ENCODE results near the gene ZKSCAN1.
"Not testable (repeated sequence)": the region's sequence is repeated elsewhere in the genome, so short reads cannot be mapped to it uniquely, and the experiment has no call there.

The ZKSCAN1 gene

DNA sequence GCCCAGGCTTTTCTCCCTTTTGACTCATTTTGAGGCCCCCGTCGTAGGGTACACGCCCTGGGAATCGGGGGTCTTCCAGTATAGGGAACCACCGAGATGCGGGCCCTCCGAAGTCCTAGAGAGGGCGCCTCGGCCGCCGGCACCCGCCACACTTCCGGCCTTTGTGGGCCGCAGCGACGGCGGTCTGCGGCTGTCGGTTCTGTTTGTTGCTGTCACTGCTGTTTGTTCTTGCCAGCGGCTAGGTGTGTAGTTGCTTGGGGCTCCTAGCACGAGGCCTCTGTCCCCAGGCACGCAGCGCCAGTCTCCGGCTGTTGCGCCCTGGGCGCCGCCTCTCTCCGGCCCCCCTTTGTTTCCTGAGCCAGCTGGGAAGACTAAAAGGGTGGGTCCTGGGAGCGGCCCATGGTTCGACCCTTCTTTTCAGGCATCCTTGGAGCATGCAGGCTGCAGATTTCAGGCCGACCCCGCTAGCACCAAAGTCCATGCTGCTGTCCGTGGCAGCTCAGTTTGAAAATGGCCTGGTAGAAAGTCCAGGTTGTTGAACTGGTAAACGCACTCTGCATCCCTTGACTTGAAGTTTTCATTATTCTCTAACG is 17.8 kb upstream of the ZKSCAN1 start:
- peak overlapping the region; percentile 67 for H3K27ac ChIP-seq (ENCODE audit: low read depth, low read length)
- no peaks in the 10 kb centered on the region for H3K36me3 ChIP-seq (ENCODE audit: control insufficient read depth in 5 of 5, insufficient read depth in 5 of 5, low read length in 5 of 5)
- peak overlapping the region; percentile 68 to 79 (median 72) for H3K4me3 ChIP-seq (ENCODE audit: low read depth in 1 of 5, low read length in 5 of 5)
- H3K9me3 ChIP-seq (ENCODE audit: control insufficient read depth in 5 of 5, low read length in 5 of 5) = no peaks in the 10 kb centered on the region
- peak overlapping the region; percentile 77 to 91 (median 90) for H3K9ac ChIP-seq (ENCODE audit: low read length in 5 of 5)
- no peaks in the 10 kb centered on the region for H3K27me3 ChIP-seq (ENCODE audit: control insufficient read depth in 5 of 5, insufficient read depth in 4 of 5, low read length in 5 of 5)
- peaks cover 0 to 28% (median 16%) of the 10 kb centered on the region in 5 donors for H3K4me1 ChIP-seq (ENCODE audit: control insufficient read depth in 5 of 5, insufficient read depth in 5 of 5, low read length in 5 of 5)

DNA sequence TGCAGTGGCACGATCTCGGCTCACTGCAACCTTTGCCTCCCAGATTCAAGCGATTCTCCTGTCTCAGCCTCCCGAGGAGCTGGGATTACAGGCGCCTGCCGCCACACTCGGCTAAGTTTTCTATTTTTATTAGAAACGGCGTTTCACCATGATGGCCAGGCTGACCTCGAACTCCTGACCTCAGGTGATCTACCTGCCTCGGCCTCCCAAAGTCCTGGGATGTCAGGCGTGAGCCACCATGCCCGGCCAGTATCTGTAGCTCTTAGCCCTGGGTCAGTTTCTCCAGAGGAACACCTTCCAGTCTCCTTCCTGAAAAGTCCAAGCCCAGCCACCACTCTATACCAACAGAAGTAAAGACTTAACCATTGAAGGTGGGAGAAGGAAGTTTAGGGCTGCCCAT is 15.2 kb upstream of the ZKSCAN1 start:
- Histone ChIP-seq H3K9ac (ENCODE audit: low read length in 5 of 5) (no peak overlapping the region), H3K4me1 (ENCODE audit: control insufficient read depth in 5 of 5, insufficient read depth in 5 of 5, low read length in 5 of 5) (peaks cover 0 to 15% (median 10%) of the 10 kb centered on the region in 5 donors), H3K27ac (ENCODE audit: low read depth, low read length) (no peak overlapping the region), H3K4me3 (ENCODE audit: low read depth in 1 of 5, low read length in 5 of 5) (no peak overlapping the region), H3K27me3 (ENCODE audit: control insufficient read depth in 5 of 5, insufficient read depth in 4 of 5, low read length in 5 of 5) (no peaks in the 10 kb centered on the region), H3K36me3 (ENCODE audit: control insufficient read depth in 5 of 5, insufficient read depth in 5 of 5, low read length in 5 of 5) (no peaks in the 10 kb centered on the region), H3K9me3 (ENCODE audit: control insufficient read depth in 5 of 5, low read length in 5 of 5) (no peaks in the 10 kb centered on the region)

DNA sequence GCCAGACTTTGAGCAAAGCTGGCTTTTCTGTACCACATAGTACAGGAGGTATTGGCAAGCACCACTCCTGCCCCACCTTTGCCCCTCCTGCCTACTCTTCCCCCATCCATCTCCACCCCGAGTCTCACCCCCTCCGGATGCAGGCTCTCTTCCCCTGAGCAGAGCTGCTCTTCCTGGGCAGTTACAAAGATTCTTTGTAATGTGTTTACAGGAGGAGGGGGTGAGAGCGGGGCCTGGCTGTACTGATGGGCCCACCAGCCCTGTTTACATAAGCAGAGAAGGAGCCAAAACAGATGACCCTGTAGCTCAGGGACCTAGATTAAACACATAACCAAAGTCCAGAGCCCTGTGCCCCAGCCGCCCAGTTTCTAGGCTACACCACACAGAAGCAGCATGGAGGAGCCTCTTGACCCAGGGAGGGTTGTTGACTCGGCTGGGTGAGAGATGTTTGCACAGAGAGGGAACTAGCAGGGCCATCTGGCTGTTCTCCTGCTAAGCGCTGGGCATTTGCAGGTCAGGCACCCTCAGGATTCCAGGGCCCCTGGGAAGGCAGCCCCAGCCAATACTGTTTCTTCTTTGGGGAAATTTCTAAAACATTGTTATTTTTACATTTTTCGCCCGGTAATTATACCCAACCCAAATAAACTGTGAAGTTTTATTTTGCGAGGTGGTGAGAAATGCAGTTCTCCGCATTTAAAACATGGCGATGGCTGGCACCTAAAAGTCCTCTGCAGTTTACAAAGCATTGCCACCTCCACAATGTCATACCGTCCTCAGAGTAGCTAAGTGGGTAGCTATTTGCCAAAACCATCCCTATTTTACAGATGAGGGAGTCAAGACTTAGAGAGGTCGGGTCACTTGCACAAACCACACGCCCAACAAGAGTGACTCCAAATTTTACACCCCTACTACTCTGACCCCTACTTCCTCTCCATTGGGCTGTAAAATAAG is 11.4 kb upstream of the ZKSCAN1 start:
- Histone ChIP-seq H3K9me3 (ENCODE audit: control insufficient read depth in 5 of 5, low read length in 5 of 5) (no peaks in the 10 kb centered on the region), H3K36me3 (ENCODE audit: control insufficient read depth in 5 of 5, insufficient read depth in 5 of 5, low read length in 5 of 5) (no peaks in the 10 kb centered on the region), H3K27me3 (ENCODE audit: control insufficient read depth in 5 of 5, insufficient read depth in 4 of 5, low read length in 5 of 5) (no peaks in the 10 kb centered on the region), H3K27ac (ENCODE audit: low read depth, low read length) (no peak overlapping the region), H3K4me1 (ENCODE audit: control insufficient read depth in 5 of 5, insufficient read depth in 5 of 5, low read length in 5 of 5) (no peaks in the 10 kb centered on the region), H3K9ac (ENCODE audit: low read length in 5 of 5) (no peak overlapping the region), H3K4me3 (ENCODE audit: low read depth in 1 of 5, low read length in 5 of 5) (no peak overlapping the region)

DNA sequence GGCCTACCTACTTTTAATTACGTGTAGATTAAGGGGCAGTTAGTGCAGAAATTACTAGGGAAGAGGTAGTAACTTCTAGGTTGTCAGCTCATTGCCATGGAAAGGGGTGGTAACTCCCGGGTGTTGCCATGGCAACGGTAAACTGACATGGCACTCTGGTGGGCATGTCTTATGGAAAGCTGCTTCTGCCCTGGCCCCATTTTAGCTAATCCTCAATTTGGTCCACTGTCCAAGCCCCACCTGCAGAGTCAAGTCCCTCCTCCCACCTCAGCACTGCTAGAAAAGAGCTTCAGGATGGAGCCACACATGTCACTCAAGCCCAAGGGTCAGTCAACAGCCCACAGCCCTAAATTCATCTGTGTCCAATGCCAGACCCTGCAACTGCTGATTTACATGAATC is 7.5 kb upstream of the ZKSCAN1 start:
- H3K27me3 ChIP-seq (ENCODE audit: control insufficient read depth in 5 of 5, insufficient read depth in 4 of 5, low read length in 5 of 5) = no peaks in the 10 kb centered on the region
- H3K9ac ChIP-seq (ENCODE audit: low read length in 5 of 5) = no peak overlapping the region
- no peak overlapping the region for H3K27ac ChIP-seq (ENCODE audit: low read depth, low read length)
- H3K9me3 ChIP-seq (ENCODE audit: control insufficient read depth in 5 of 5, low read length in 5 of 5) = no peaks in the 10 kb centered on the region
- H3K4me3 ChIP-seq (ENCODE audit: low read depth in 1 of 5, low read length in 5 of 5) = no peak overlapping the region
- no peaks in the 10 kb centered on the region for H3K4me1 ChIP-seq (ENCODE audit: control insufficient read depth in 5 of 5, insufficient read depth in 5 of 5, low read length in 5 of 5)
- H3K36me3 ChIP-seq (ENCODE audit: control insufficient read depth in 5 of 5, insufficient read depth in 5 of 5, low read length in 5 of 5) = no peaks in the 10 kb centered on the region

DNA sequence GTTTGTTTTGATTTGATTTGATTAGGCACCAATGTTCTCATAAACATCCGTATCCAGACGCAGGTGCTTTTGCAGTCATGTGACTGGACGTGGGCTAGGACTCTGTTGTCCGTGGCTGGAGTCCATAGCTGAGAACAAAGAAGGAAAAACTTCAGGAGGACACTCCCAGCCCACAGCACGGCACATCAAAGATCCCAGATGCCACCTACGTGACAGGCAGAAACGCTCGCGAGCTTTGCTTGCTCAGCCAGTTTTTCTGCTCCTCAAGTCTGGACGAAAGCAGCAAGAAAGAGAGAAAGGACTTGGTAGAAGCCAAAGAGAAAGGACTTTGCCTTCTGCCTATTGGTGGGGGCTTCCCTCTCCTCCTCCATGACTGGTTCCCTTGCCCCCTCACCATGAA is 6.9 kb upstream of the ZKSCAN1 start:
- Histone ChIP-seq H3K4me1 (ENCODE audit: control insufficient read depth in 5 of 5, insufficient read depth in 5 of 5, low read length in 5 of 5) (no peaks in the 10 kb centered on the region), H3K36me3 (ENCODE audit: control insufficient read depth in 5 of 5, insufficient read depth in 5 of 5, low read length in 5 of 5) (no peaks in the 10 kb centered on the region), H3K9ac (ENCODE audit: low read length in 5 of 5) (no peak overlapping the region), H3K4me3 (ENCODE audit: low read depth in 1 of 5, low read length in 5 of 5) (no peak overlapping the region), H3K27ac (ENCODE audit: low read depth, low read length) (no peak overlapping the region), H3K27me3 (ENCODE audit: control insufficient read depth in 5 of 5, insufficient read depth in 4 of 5, low read length in 5 of 5) (no peaks in the 10 kb centered on the region), H3K9me3 (ENCODE audit: control insufficient read depth in 5 of 5, low read length in 5 of 5) (no peaks in the 10 kb centered on the region)

DNA sequence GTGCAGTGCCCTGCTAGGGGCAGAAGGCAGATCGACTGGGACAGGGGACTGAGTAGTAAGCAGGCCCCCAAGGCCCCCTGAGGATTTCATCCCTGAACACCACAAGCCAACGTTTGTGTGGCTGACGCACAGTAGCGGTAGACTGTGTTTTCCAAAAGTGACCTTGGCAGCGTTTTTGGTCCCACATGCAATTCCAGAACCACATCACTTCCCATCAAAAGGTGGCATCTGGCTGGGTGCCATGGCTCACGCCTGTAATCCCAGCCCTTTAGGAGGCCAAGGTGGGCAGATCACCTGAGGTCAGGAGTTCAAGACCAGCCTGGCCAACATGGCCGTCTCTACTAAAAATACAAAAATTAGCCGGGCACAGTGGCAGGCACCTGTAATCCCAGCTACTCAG is 5.4 kb upstream of the ZKSCAN1 start:
- H3K9ac ChIP-seq (ENCODE audit: low read length in 5 of 5); H3K36me3 ChIP-seq (ENCODE audit: control insufficient read depth in 5 of 5, insufficient read depth in 5 of 5, low read length in 5 of 5); H3K9me3 ChIP-seq (ENCODE audit: control insufficient read depth in 5 of 5, low read length in 5 of 5); H3K4me1 ChIP-seq (ENCODE audit: control insufficient read depth in 5 of 5, insufficient read depth in 5 of 5, low read length in 5 of 5); H3K4me3 ChIP-seq (ENCODE audit: low read depth in 1 of 5, low read length in 5 of 5); H3K27me3 ChIP-seq (ENCODE audit: control insufficient read depth in 5 of 5, insufficient read depth in 4 of 5, low read length in 5 of 5); H3K27ac ChIP-seq (ENCODE audit: low read depth, low read length): not testable (repeated sequence)

DNA sequence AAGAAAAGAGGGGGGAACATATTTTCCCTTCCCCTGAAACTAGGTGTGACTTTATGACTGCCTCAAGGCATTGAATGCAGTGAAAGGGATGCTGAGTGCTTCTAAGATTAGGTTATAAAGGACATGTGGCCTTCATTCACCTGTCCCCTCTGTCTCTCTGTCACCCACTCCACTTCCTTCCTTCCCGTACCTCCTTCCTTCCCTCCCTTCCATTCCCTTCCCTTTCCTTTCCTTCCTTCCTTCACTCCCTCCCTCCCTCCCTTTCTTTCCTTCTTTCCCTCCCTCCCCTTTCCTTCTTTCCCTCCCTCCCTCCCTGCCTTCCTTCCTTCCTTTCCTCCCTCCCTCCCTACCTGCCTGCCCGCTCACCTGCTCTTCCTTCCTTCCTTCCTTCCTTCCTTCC is 4.5 kb upstream of the ZKSCAN1 start:
- no peak overlapping the region for H3K9ac ChIP-seq (ENCODE audit: low read length in 5 of 5)
- H3K27ac ChIP-seq (ENCODE audit: low read depth, low read length) = no peak overlapping the region
- no peaks in the 10 kb centered on the region for H3K27me3 ChIP-seq (ENCODE audit: control insufficient read depth in 5 of 5, insufficient read depth in 4 of 5, low read length in 5 of 5)
- peaks cover 0 to 5% (median 4%) of the 10 kb centered on the region in 5 donors for H3K4me1 ChIP-seq (ENCODE audit: control insufficient read depth in 5 of 5, insufficient read depth in 5 of 5, low read length in 5 of 5)
- H3K9me3 ChIP-seq (ENCODE audit: control insufficient read depth in 5 of 5, low read length in 5 of 5) = no peaks in the 10 kb centered on the region
- H3K36me3 ChIP-seq (ENCODE audit: control insufficient read depth in 5 of 5, insufficient read depth in 5 of 5, low read length in 5 of 5) = no peaks in the 10 kb centered on the region
- no peak overlapping the region for H3K4me3 ChIP-seq (ENCODE audit: low read depth in 1 of 5, low read length in 5 of 5)

DNA sequence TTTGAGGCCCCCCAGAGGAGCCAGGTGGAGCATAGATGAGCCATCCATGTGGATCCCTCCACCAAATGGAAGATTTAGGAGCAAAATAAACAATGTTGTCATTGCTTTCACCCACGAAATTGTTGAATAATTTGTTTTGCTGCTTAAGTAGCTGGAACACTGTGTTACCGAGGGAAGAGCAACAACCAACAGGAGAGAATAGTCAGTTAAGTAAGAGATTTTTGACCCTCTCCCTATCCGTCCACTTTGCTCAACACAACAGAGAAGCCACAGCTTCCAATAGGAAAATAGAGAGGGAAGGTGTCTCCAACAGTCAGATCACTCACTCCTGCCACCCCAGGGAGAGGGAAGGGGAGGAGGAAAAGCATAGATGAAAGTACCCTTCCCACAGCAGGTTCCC is 3.9 kb upstream of the ZKSCAN1 start:
- peaks cover 0 to 11% (median 10%) of the 10 kb centered on the region in 5 donors for H3K4me1 ChIP-seq (ENCODE audit: control insufficient read depth in 5 of 5, insufficient read depth in 5 of 5, low read length in 5 of 5)
- H3K4me3 ChIP-seq (ENCODE audit: low read depth in 1 of 5, low read length in 5 of 5) = no peak overlapping the region
- H3K9me3 ChIP-seq (ENCODE audit: control insufficient read depth in 5 of 5, low read length in 5 of 5) = no peaks in the 10 kb centered on the region
- H3K27me3 ChIP-seq (ENCODE audit: control insufficient read depth in 5 of 5, insufficient read depth in 4 of 5, low read length in 5 of 5) = no peaks in the 10 kb centered on the region
- no peak overlapping the region for H3K27ac ChIP-seq (ENCODE audit: low read depth, low read length)
- H3K9ac ChIP-seq (ENCODE audit: low read length in 5 of 5) = no peak overlapping the region
- no peaks in the 10 kb centered on the region for H3K36me3 ChIP-seq (ENCODE audit: control insufficient read depth in 5 of 5, insufficient read depth in 5 of 5, low read length in 5 of 5)

DNA sequence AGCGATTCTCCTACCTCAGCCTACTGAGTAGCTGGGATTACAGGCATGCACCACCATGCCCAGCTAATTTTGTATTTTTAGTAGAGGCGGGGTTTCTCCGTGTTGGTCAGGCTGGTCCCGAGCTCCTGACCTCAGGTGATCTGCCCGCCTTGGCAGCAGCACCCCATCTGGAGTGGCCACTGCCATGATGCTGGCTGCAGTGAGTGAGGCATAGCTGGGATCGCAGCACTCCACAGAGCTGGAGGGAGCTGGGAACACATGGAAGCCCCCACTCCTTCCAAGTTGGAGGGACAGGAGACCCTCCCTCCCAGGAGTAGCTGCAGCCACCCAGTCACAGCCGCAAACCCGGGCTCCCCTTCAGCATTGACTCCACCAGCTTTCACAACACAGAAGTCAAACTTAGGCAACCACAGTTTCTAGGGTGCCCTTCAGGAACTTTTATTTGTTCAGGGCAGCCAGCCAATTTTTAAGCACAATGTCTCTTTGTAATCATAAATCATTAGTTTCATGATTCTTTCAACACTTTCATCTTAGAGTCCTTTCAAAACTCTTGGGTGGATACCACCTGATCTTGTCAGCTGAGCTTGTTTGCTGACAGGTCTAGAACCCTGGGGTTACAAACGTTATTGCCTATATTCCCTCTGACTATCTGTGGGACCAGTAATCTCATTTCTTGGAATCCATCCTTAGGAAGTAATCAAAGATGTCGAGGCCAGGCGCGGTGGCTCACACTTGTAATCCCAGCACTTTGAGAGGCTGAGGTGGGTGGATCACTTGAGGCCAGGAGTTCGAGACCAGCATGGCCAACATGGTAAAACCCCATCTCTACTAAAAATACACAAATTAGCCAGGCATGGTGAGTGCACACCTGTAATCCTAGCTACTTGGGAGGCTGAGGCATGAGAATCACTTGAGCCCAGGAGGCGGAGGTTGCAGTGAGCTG is 2.7 kb upstream of the ZKSCAN1 start:
- H3K27ac ChIP-seq (ENCODE audit: low read depth, low read length); H3K9me3 ChIP-seq (ENCODE audit: control insufficient read depth in 5 of 5, low read length in 5 of 5); H3K27me3 ChIP-seq (ENCODE audit: control insufficient read depth in 5 of 5, insufficient read depth in 4 of 5, low read length in 5 of 5); H3K4me3 ChIP-seq (ENCODE audit: low read depth in 1 of 5, low read length in 5 of 5); H3K36me3 ChIP-seq (ENCODE audit: control insufficient read depth in 5 of 5, insufficient read depth in 5 of 5, low read length in 5 of 5); H3K9ac ChIP-seq (ENCODE audit: low read length in 5 of 5): not testable (repeated sequence)
- H3K4me1 ChIP-seq (ENCODE audit: control insufficient read depth in 5 of 5, insufficient read depth in 5 of 5, low read length in 5 of 5) = peaks cover 0 to 22% (median 20%) of the 10 kb centered on the region in 5 donors

DNA sequence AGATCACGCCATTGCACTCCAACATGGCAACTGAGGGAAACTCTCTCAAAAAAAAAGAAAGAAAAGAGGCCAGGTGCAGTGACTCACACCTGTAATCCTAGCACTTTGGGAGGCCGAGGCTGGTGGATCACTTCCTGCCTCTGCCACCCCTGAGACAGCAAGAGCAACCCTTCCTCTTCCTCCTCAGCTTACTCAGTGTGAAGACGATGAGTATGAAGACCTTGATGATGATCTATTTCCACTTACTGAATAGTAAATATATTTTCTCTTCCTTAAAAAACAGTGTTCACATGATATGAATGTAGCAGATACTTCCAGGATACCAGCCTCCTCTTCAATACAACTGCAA is 2.1 kb upstream of the ZKSCAN1 start:
- no peaks in the 10 kb centered on the region for H3K27me3 ChIP-seq (ENCODE audit: control insufficient read depth in 5 of 5, insufficient read depth in 4 of 5, low read length in 5 of 5)
- no peak overlapping the region for H3K9ac ChIP-seq (ENCODE audit: low read length in 5 of 5)
- H3K27ac ChIP-seq (ENCODE audit: low read depth, low read length) = no peak overlapping the region
- H3K36me3 ChIP-seq (ENCODE audit: control insufficient read depth in 5 of 5, insufficient read depth in 5 of 5, low read length in 5 of 5) = no peaks in the 10 kb centered on the region
- H3K4me3 ChIP-seq (ENCODE audit: low read depth in 1 of 5, low read length in 5 of 5) = no peak overlapping the region
- no peaks in the 10 kb centered on the region for H3K9me3 ChIP-seq (ENCODE audit: control insufficient read depth in 5 of 5, low read length in 5 of 5)
- H3K4me1 ChIP-seq (ENCODE audit: control insufficient read depth in 5 of 5, insufficient read depth in 5 of 5, low read length in 5 of 5) = peaks cover 0 to 26% (median 24%) of the 10 kb centered on the region in 5 donors
